ENCODE measurements around the gene NAV2. TPM values are rescaled to one million over a fixed set of nuclear protein-coding genes. Genes with fewer than 3 reads are reported as not detected.

Gene NAV2
- total RNA-seq, 1 experiment from 2014 or later, result 46.3 TPM

DNA sequence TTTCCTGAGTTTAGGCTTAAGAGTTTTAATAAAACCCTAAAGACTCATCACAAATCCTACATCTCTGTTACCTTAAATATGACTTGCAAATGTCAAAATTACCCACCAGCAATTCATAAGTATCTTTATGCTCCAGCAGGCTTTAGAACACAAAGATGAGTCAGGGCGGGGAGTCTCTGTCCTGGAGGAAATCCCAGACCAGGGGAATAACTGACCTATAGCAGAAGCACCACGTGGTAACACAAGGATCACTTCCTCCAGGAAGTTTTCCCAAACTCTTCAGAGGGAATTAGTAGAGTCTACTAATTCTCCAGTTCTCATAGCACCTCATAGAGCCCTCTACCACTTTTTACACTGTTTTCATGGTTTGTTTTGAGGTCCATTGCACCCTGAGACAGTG lies 217.0 kb downstream of the NAV2 start:
- H3K9me3 Mint-ChIP-seq, result no peaks in the 10 kb centered on the region
- H2BK20ac ChIP-seq (ENCODE audit: low read depth, low read length, poor library complexity, severe bottlenecking), result no peak overlapping the region
- H2BK12ac ChIP-seq (ENCODE audit: insufficient read length, low read depth, low read length), result no peak overlapping the region
- H3K14ac ChIP-seq (ENCODE audit: insufficient read depth, low read length), result no peak overlapping the region
- no peak overlapping the region for H3K56ac ChIP-seq (ENCODE audit: insufficient read length, low read depth, low read length)
- no peak overlapping the region for H2BK15ac ChIP-seq (ENCODE audit: low read depth, low read length)
- no peaks in the 10 kb centered on the region for H3K79me1 ChIP-seq (ENCODE audit: insufficient read depth, low read depth, low read length, poor library complexity, severe bottlenecking)
- H3T11ph ChIP-seq (ENCODE audit: low read length), result no peak overlapping the region
- H3K9me3 ChIP-seq (ENCODE audit: control insufficient read depth, low read depth, low read length), result no peaks in the 10 kb centered on the region
- no peak overlapping the region; a peak in 1 of 7 replicates for H3K27ac Mint-ChIP-seq
- no peak overlapping the region for H2BK120ac ChIP-seq (ENCODE audit: low read depth, low read length, poor library complexity, severe bottlenecking)
- H4K20me1 ChIP-seq (ENCODE audit: control insufficient read depth, insufficient read depth, insufficient read length), result no peaks in the 10 kb centered on the region
- no peak overlapping the region for H3K9ac ChIP-seq (ENCODE audit: extremely low read depth, insufficient read length, low read length)
- no peak overlapping the region for H4K5ac ChIP-seq (ENCODE audit: insufficient read length, low read depth, low read length)
- no peak overlapping the region for H4K8ac ChIP-seq (replicated peaks; ENCODE audit: insufficient read length, low read depth, low read length)
- no CpG with 5 or more reads among the region's 2 CpGs for WGBS (ENCODE audit: extremely low coverage, insufficient read length, low lambda C conversion rate)
- DNase-seq, result no peak
- TF ChIP-seq, protein P1, sequence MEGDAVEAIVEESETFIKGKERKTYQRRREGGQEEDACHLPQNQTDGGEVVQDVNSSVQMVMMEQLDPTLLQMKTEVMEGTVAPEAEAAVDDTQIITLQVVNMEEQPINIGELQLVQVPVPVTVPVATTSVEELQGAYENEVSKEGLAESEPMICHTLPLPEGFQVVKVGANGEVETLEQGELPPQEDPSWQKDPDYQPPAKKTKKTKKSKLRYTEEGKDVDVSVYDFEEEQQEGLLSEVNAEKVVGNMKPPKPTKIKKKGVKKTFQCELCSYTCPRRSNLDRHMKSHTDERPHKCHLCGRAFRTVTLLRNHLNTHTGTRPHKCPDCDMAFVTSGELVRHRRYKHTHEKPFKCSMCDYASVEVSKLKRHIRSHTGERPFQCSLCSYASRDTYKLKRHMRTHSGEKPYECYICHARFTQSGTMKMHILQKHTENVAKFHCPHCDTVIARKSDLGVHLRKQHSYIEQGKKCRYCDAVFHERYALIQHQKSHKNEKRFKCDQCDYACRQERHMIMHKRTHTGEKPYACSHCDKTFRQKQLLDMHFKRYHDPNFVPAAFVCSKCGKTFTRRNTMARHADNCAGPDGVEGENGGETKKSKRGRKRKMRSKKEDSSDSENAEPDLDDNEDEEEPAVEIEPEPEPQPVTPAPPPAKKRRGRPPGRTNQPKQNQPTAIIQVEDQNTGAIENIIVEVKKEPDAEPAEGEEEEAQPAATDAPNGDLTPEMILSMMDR (conservative IDR thresholded peaks at IDR 0.05), result no peak
- H3K23ac ChIP-seq (ENCODE audit: insufficient read length, low read depth, low read length), result no peak overlapping the region
- peaks cover 3 to 19% (median 17%) of the 10 kb centered on the region in 3 experiments; a peak in 6 of 7 replicates for H3K36me3 Mint-ChIP-seq (ENCODE audit: insufficient read depth in 1 of 3, low read depth in 3 of 3)
- no peak overlapping the region for H3K4me3 Mint-ChIP-seq
- no peak overlapping the region for H3K27ac ChIP-seq (ENCODE audit: insufficient read length, low read depth, low read length)
- H3K4me1 Mint-ChIP-seq, result peaks cover under 1 to 6% of the 10 kb centered on the region in 2 experiments; a peak in 3 of 4 replicates
- no peaks in the 10 kb centered on the region for H3K27me3 Mint-ChIP-seq (ENCODE audit: low read depth)
- no peak overlapping the region for H3K4ac ChIP-seq (ENCODE audit: low read depth, low read length)
- no peaks in the 10 kb centered on the region for H3K4me1 ChIP-seq (ENCODE audit: insufficient read depth, low read length)
- H3K27me3 ChIP-seq (ENCODE audit: insufficient read depth, low read length), result no peaks in the 10 kb centered on the region
- no peaks in the 10 kb centered on the region for H3K79me2 ChIP-seq (ENCODE audit: insufficient read depth, low read length)
- H3K18ac ChIP-seq (ENCODE audit: insufficient read length, low read depth, low read length), result no peak overlapping the region
- no peak overlapping the region for H2AK5ac ChIP-seq (ENCODE audit: insufficient read length, low read length)
- H3K4me2 ChIP-seq (ENCODE audit: insufficient read depth, insufficient read length, low read length), result no peak overlapping the region
- H2AFZ ChIP-seq (ENCODE audit: low read length), result no peak overlapping the region
- no peak overlapping the region for H4K91ac ChIP-seq (ENCODE audit: insufficient read length, low read depth, low read length)
- H2BK5ac ChIP-seq (ENCODE audit: insufficient read length, low read length), result no peak overlapping the region
- H3K23me2 ChIP-seq (ENCODE audit: insufficient read length, low read depth, low read length, poor library complexity, severe bottlenecking), result no peaks in the 10 kb centered on the region
